ENCODE measurements around the gene B4GAT1. TPM values are rescaled to one million over a fixed set of nuclear protein-coding genes. Genes with fewer than 3 reads are reported as not detected.

The B4GAT1 gene
- total and polyA plus RNA-seq, 10 of the 15 experiments (the other 5 are each of a cell fraction or from before 2014, with no cell fraction given), result 0.55 to 11.1 (median 4.3) TPM

- TF ChIP-seq E2F4 (IDR thresholded peaks at IDR 0.05; ENCODE audit: low read depth, low read length), result no peak
- no peak for TF ChIP-seq IRF5 (IDR thresholded peaks at IDR 0.05; ENCODE audit: borderline replicate concordance)
- TF ChIP-seq CHD2 (IDR thresholded peaks at IDR 0.05; ENCODE audit: borderline replicate concordance, low read depth, low read length), result 0 out of 2 replicates have a peak, but pooled peaks have one; percentile 7
- TF ChIP-seq MYB (IDR thresholded peaks at IDR 0.05; ENCODE audit: borderline replicate concordance, low read depth, low read length), result no peak
- no peak for TF ChIP-seq IKZF1 (conservative IDR thresholded peaks at IDR 0.05)
These were observed 30.1 kb downstream of the B4GAT1 start (continued) for GRCh38 chr11:66317322-66317722.

- ATAC-seq (no peak), FAIRE-seq (no peak), DNase-seq (ENCODE audit: low read depth, low spot score) (no peak)
- H3K27ac ChIP-seq (ENCODE audit: control insufficient read depth, insufficient read depth), result peak within 1 kb of the TSS; percentile 82
- H3K79me2 ChIP-seq (ENCODE audit: control insufficient read depth, insufficient read depth, low read length), result no peaks in the 10 kb centered on the region
- H2AFZ ChIP-seq (ENCODE audit: control insufficient read depth, low read depth, low read length), result peak within 1 kb of the TSS; percentile 82
- CTCF ChIA-PET, result interaction anchor here (1.5 to 1.9 kb wide), 2 partner anchors 10 to 69 kb away, joined by 6 to 7 read pairs; no protein-coding TSS in a partner anchor
- peaks cover 18% of the 10 kb centered on the region for H3K4me1 ChIP-seq (ENCODE audit: control insufficient read depth, insufficient read depth, low read length)
- H3K4me2 ChIP-seq (ENCODE audit: control insufficient read depth, insufficient read depth), result peak within 1 kb of the TSS; percentile 70
- peak within 1 kb of the TSS; percentile 34; the same call in 1 of the 2 replicates for H3K9ac ChIP-seq (ENCODE audit: control insufficient read depth, insufficient read depth, low read length)
- H3K4me3 ChIP-seq, result no peak within 1 kb of the TSS
- no peaks in the 10 kb centered on the region for H3K36me3 ChIP-seq (ENCODE audit: control insufficient read depth in 2 of 2, insufficient read depth in 2 of 2, low read length in 1 of 2)
- BruUV-seq (replicated peaks), result no TSS peak
- WGBS (ENCODE audit: insufficient coverage, insufficient replicate concordance, low lambda C conversion rate, missing lambda C conversion rate), result 48% methylated on average over 23 of the region's 29 CpGs
- H4K20me1 ChIP-seq (ENCODE audit: control insufficient read depth, insufficient read depth), result no peaks in the 10 kb centered on the region
- RAD21 ChIA-PET (ENCODE audit: unreplicated experiment), result no interaction called here
- no peaks in the 10 kb centered on the region; the same call in 2 of the 3 replicates for H3K9me3 ChIP-seq (replicated peaks; ENCODE audit: control insufficient read depth, insufficient read depth, low read length)
- H3K27me3 ChIP-seq (replicated peaks in 1 of 2; ENCODE audit: control insufficient read depth in 2 of 2, insufficient read depth in 2 of 2, low read length in 1 of 2), result no peaks in the 10 kb centered on the region; a peak in 1 of 4 replicates
- intact Hi-C loops (cut with micrococcal nuclease; ENCODE audit: unreplicated experiment), result no loop called here
- TF ChIP-seq SRF (IDR thresholded peaks at IDR 0.05; ENCODE audit: low read depth in 2 of 2, low read length in 2 of 2), result peak in 1 of 2 experiments; percentile 52; a peak in 1 of 4 replicates
- no peak for TF ChIP-seq WRNIP1 (IDR thresholded peaks at IDR 0.05; ENCODE audit: borderline replicate concordance, low read depth, low read length)
- TF ChIP-seq SREBF2 (IDR thresholded peaks at IDR 0.05; ENCODE audit: low read length), result no peak
- TF ChIP-seq EGR1 (IDR thresholded peaks at IDR 0.05; ENCODE audit: borderline replicate concordance in 1 of 2, low read depth in 2 of 2, low read length in 2 of 2), result 0 out of 3 replicates have a peak, but pooled peaks of 1 of the 2 experiments have one; percentile 8
- SMC1A ChIA-PET (ENCODE audit: uncharacterized antibody, unreplicated experiment), result interaction anchor here (1.2 kb wide), 3 partner anchors 12 to 31 kb away, joined by 3 to 4 read pairs (median 3); no protein-coding TSS in a partner anchor
- in situ Hi-C loops (cut with MboI), result no loop called here
- POLR2A ChIA-PET, result interaction anchor here (0.9 kb wide), 1 partner anchor 49 kb away, joined by 3 read pairs; the partner anchor contains the start of gene RAB1B
These were observed 30.6 kb downstream of the B4GAT1 start, which contains the start of gene CD248 for GRCh38 chr11:66316849-66317251. CD248 (minus strand) TSS chr11:66317044; CDS start chr11:66317027, 17 bp downstream.
